H9 (cell line): Measurements from ENCODE around the gene TACO1. TPM values are rescaled to one million over a fixed set of nuclear protein-coding genes. Genes with fewer than 3 reads are reported as not detected.

Experiments used
- DNase-seq: peaks from one replicate; pipeline ENCODE4 v3.0.0-alpha.2; 2017
- H2AFZ ChIP-seq: one replicate; pipeline ENCODE4 v1.6.1; 2013; ENCODE audit warnings: mild to moderate bottlenecking, low read length, control low read depth, moderate library complexity
- H2AK5ac ChIP-seq: 2 replicates; pipeline ENCODE4 v1.6.1; 2013; ENCODE audit warnings: low read length, control low read depth, mixed read lengths; ENCODE audit not compliant: insufficient read length
- H2BK120ac ChIP-seq: one replicate; pipeline ENCODE4 v1.6.1; 2013; ENCODE audit warnings: low read depth, mild to moderate bottlenecking, low read length, control low read depth, inconsistent platforms; ENCODE audit not compliant: poor library complexity, severe bottlenecking
- H2BK12ac ChIP-seq: 2 replicates; pipeline ENCODE4 v1.6.1; 2013; ENCODE audit warnings: low read length, control low read depth, mixed read lengths, low read depth; ENCODE audit not compliant: insufficient read length
- H2BK15ac ChIP-seq: 2 replicates; pipeline ENCODE4 v1.6.1; 2013; ENCODE audit warnings: low read depth, low read length, control low read depth
- H2BK20ac ChIP-seq: one replicate; pipeline ENCODE4 v1.6.1; 2013; ENCODE audit warnings: low read depth, mild to moderate bottlenecking, low read length, control low read depth, inconsistent platforms; ENCODE audit not compliant: poor library complexity, severe bottlenecking
- H2BK5ac ChIP-seq: 2 replicates; pipeline ENCODE4 v1.6.1; 2013; ENCODE audit warnings: low read length, control low read depth, mixed read lengths; ENCODE audit not compliant: insufficient read length
- H3K14ac ChIP-seq: 2 replicates; pipeline ENCODE4 v1.6.1; 2013; ENCODE audit warnings: low read length, control low read depth; ENCODE audit not compliant: insufficient read depth
- H3K18ac ChIP-seq: 2 replicates; pipeline ENCODE4 v1.6.1; 2013; ENCODE audit warnings: low read depth, mild to moderate bottlenecking, mixed read lengths, low read length, control low read depth; ENCODE audit not compliant: insufficient read length
- H3K23ac ChIP-seq: 2 replicates; pipeline ENCODE4 v1.6.1; 2013; ENCODE audit warnings: low read length, control low read depth, mixed read lengths, low read depth; ENCODE audit not compliant: insufficient read length
- H3K23me2 ChIP-seq: 2 replicates; pipeline ENCODE4 v1.6.1; 2013; ENCODE audit warnings: low read depth, mild to moderate bottlenecking, mixed read lengths, low read length, control low read depth; ENCODE audit not compliant: insufficient read length, poor library complexity, severe bottlenecking
- H3K27ac ChIP-seq: 2 replicates; pipeline ENCODE4 v1.5.1; 2013; ENCODE audit warnings: low read length, control low read depth, mixed read lengths, low read depth; ENCODE audit not compliant: insufficient read length
- H3K27me3 ChIP-seq: 2 replicates; pipeline ENCODE4 v1.6.1; 2013; ENCODE audit warnings: low read length, control low read depth, inconsistent platforms; ENCODE audit not compliant: insufficient read depth
- H3K4ac ChIP-seq: 2 replicates; pipeline ENCODE4 v1.6.1; 2013; ENCODE audit warnings: low read depth, mild to moderate bottlenecking, control low read depth, inconsistent platforms, low read length, moderate library complexity
- H3K4me1 ChIP-seq: 2 replicates; pipeline ENCODE4 v1.6.1; 2013; ENCODE audit warnings: low read length, control low read depth, inconsistent platforms; ENCODE audit not compliant: insufficient read depth
- H3K4me2 ChIP-seq: 2 replicates; pipeline ENCODE4 v1.6.1; 2013; ENCODE audit warnings: low read length, control low read depth, mixed read lengths; ENCODE audit not compliant: insufficient read length, insufficient read depth
- H3K56ac ChIP-seq: 2 replicates; pipeline ENCODE4 v1.6.1; 2013; ENCODE audit warnings: low read depth, mild to moderate bottlenecking, mixed read lengths, low read length, control low read depth; ENCODE audit not compliant: insufficient read length
- H3K79me1 ChIP-seq: 2 replicates; pipeline ENCODE4 v1.6.1; 2013; ENCODE audit warnings: low read depth, mild to moderate bottlenecking, moderate library complexity, low read length, control low read depth, inconsistent platforms; ENCODE audit not compliant: insufficient read depth, poor library complexity, severe bottlenecking
- H3K79me2 ChIP-seq: 2 replicates; pipeline ENCODE4 v1.6.1; 2013; ENCODE audit warnings: low read length, control low read depth, inconsistent platforms; ENCODE audit not compliant: insufficient read depth
- H3K9ac ChIP-seq: 2 replicates; pipeline ENCODE4 v1.6.1; 2013; ENCODE audit warnings: low read length, control low read depth, mixed read lengths; ENCODE audit not compliant: insufficient read length; ENCODE audit errors: extremely low read depth
- H3K9me3 ChIP-seq: one replicate; pipeline ENCODE4 v1.6.1; 2013; ENCODE audit warnings: low read depth, low read length, inconsistent platforms; ENCODE audit not compliant: control insufficient read depth
- H3T11ph ChIP-seq: one replicate; pipeline ENCODE4 v1.6.1; 2013; ENCODE audit warnings: mild to moderate bottlenecking, low read length, control low read depth, inconsistent platforms
- H4K20me1 ChIP-seq: one replicate; pipeline ENCODE4 v1.6.1; 2013; ENCODE audit not compliant: control insufficient read depth, insufficient read length, insufficient read depth
- H4K5ac ChIP-seq: 2 replicates; pipeline ENCODE4 v1.6.1; 2013; ENCODE audit warnings: low read depth, mild to moderate bottlenecking, mixed read lengths, low read length, control low read depth; ENCODE audit not compliant: insufficient read length
- H4K8ac ChIP-seq: replicated peaks from 2 replicates; pipeline ENCODE4 v1.6.1; 2013; ENCODE audit warnings: low read length, control low read depth, mixed read lengths, low read depth; ENCODE audit not compliant: insufficient read length
- H4K91ac ChIP-seq: 2 replicates; pipeline ENCODE4 v1.6.1; 2013; ENCODE audit warnings: low read depth, mild to moderate bottlenecking, moderate library complexity, mixed read lengths, low read length, control low read depth; ENCODE audit not compliant: insufficient read length
- H3K27ac Mint-ChIP-seq, 3 experiments: 2 replicates in 2 of 3; 3 replicates in 1 of 3; pipeline ENCODE4 v1.8.0; 2020 to 2021; ENCODE audit warnings: mixed read lengths in 3 of 3, mild to moderate bottlenecking in 1 of 3, moderate library complexity in 1 of 3
- H3K27me3 Mint-ChIP-seq: 2 replicates; pipeline ENCODE4 v1.8.0; 2021; ENCODE audit warnings: low read depth, mild to moderate bottlenecking, moderate library complexity, mixed read lengths
- H3K36me3 Mint-ChIP-seq, 3 experiments: 2 replicates in 2 of 3; 3 replicates in 1 of 3; pipeline ENCODE4 v1.8.0; 2020 to 2021; ENCODE audit warnings: low read depth in 3 of 3, mixed read lengths in 3 of 3; ENCODE audit not compliant: insufficient read depth in 1 of 3
- H3K4me1 Mint-ChIP-seq, 2 experiments: 2 replicates each; pipeline ENCODE4 v1.8.0; 2020; ENCODE audit warnings: mixed read lengths in 2 of 2
- H3K4me3 Mint-ChIP-seq, 2 experiments: 2 replicates in 1 of 2; 3 replicates in 1 of 2; pipeline ENCODE4 v1.8.0; 2020 to 2021; ENCODE audit warnings: mild to moderate bottlenecking in 2 of 2, mixed read lengths in 2 of 2, moderate library complexity in 1 of 2
- H3K9me3 Mint-ChIP-seq, 2 experiments: 2 replicates in 1 of 2; 3 replicates in 1 of 2; pipeline ENCODE4 v1.8.0; 2020; ENCODE audit warnings: mild to moderate bottlenecking in 2 of 2, mixed read lengths in 2 of 2, moderate library complexity in 1 of 2
- WGBS: extraction: QIAGEN DNeasy Blood & Tissue Kit; methylation state at CpG from one replicate; pipeline ENCODE4 v1.1.7; 2013; ENCODE audit warnings: missing lambda C conversion rate, low lambda C conversion rate, mixed read lengths; ENCODE audit not compliant: insufficient read length; ENCODE audit errors: extremely low coverage; 5-methylcytosine and 5-hydroxymethylcytosine counted together
- total RNA-seq: library from RNA; stranded (reverse); gene quantifications from 2 replicates; pipeline ENCODE4 v1.2.1, GENCODE V29; 2021
- TF ChIP-seq, protein P1 (sequence below): fragments of 200-600 bp; sonication (generic); conservative IDR thresholded peaks from 3 replicates; pipeline ENCODE4 v1.8.0; 2021; ENCODE audit warnings: antibody characterized with exemption, mild to moderate bottlenecking

TACO1 gene
- total RNA-seq, 1 experiment from 2014 or later, result 30.2 TPM

DNA sequence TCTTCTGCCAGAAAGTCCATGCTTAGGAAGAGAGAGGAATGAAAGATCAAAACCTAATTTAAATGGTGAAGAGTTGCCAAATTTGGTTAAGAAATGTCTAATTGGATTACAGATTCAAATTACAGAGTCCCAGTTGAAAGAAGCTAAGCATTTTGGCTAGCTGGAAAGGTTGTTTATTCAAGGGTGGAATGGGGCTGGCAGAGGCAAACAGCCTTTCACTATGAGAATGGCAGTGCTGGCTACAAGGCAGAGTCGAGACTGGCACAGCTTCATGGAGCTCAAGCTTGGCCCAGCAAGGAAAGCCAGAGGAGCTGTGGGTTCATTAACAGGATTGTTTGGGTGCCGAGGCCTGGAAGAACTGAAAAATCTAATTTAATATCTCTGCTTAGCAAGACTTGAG is 35.1 kb downstream of the TACO1 start:
- no peaks in the 10 kb centered on the region for H4K20me1 ChIP-seq
- no peak overlapping the region for H3K56ac ChIP-seq
- no peak overlapping the region for H2AFZ ChIP-seq
- H3K9me3 ChIP-seq, result no peaks in the 10 kb centered on the region
- H3K9me3 Mint-ChIP-seq, result no peaks in the 10 kb centered on the region
- no peak overlapping the region for H2AK5ac ChIP-seq
- H3K4me2 ChIP-seq, result no peak overlapping the region
- H3K27me3 ChIP-seq, result no peaks in the 10 kb centered on the region
- H3K79me1 ChIP-seq, result no peaks in the 10 kb centered on the region
- H2BK20ac ChIP-seq, result no peak overlapping the region
- no peak overlapping the region for H2BK120ac ChIP-seq
- H3K4ac ChIP-seq, result no peak overlapping the region
- peaks cover 10% of the 10 kb centered on the region; the same call in 1 of the 2 replicates for H3K4me1 ChIP-seq
- H3K27me3 Mint-ChIP-seq, result no peaks in the 10 kb centered on the region
- H3K27ac Mint-ChIP-seq, result 0 out of 7 replicates have a peak overlapping the region, but pooled peaks of 1 of the 3 experiments have one; percentile 9
- no peak overlapping the region for H3K4me3 Mint-ChIP-seq
- no peak overlapping the region for H2BK15ac ChIP-seq
- H4K5ac ChIP-seq, result no peak overlapping the region
- no peak overlapping the region for H3K27ac ChIP-seq
- H3T11ph ChIP-seq, result no peak overlapping the region
- no peak overlapping the region for H3K9ac ChIP-seq
- H3K18ac ChIP-seq, result no peak overlapping the region
- no peak overlapping the region for H4K91ac ChIP-seq
- H4K8ac ChIP-seq, result no peak overlapping the region
- peaks cover 4 to 27% (median 17%) of the 10 kb centered on the region in 3 experiments; a peak in 6 of 7 replicates for H3K36me3 Mint-ChIP-seq
- no peaks in the 10 kb centered on the region for H3K79me2 ChIP-seq
- H3K14ac ChIP-seq, result no peak overlapping the region
- DNase-seq, result no peak
- no CpG with 5 or more reads among the region's 2 CpGs for WGBS
- TF ChIP-seq, protein P1, sequence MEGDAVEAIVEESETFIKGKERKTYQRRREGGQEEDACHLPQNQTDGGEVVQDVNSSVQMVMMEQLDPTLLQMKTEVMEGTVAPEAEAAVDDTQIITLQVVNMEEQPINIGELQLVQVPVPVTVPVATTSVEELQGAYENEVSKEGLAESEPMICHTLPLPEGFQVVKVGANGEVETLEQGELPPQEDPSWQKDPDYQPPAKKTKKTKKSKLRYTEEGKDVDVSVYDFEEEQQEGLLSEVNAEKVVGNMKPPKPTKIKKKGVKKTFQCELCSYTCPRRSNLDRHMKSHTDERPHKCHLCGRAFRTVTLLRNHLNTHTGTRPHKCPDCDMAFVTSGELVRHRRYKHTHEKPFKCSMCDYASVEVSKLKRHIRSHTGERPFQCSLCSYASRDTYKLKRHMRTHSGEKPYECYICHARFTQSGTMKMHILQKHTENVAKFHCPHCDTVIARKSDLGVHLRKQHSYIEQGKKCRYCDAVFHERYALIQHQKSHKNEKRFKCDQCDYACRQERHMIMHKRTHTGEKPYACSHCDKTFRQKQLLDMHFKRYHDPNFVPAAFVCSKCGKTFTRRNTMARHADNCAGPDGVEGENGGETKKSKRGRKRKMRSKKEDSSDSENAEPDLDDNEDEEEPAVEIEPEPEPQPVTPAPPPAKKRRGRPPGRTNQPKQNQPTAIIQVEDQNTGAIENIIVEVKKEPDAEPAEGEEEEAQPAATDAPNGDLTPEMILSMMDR, result no peak
- H3K23me2 ChIP-seq, result no peaks in the 10 kb centered on the region
- H3K23ac ChIP-seq, result no peak overlapping the region
- peaks cover 40 to 45% of the 10 kb centered on the region in 2 experiments for H3K4me1 Mint-ChIP-seq
- no peak overlapping the region for H2BK5ac ChIP-seq
- H2BK12ac ChIP-seq, result no peak overlapping the region
